K562 (cell line): ENCODE results near the gene SLC22A23. TPM values are rescaled to one million over a fixed set of nuclear protein-coding genes. Genes with fewer than 3 reads are reported as not detected.

Experiments used
- ARID2 ChIP-seq: fragments of 450-650 bp; IDR thresholded peaks from 2 replicates; pipeline ENCODE4 v1.6.1; 2017; ENCODE audit warnings: antibody characterized with exemption, mild to moderate bottlenecking
- CEBPG ChIP-seq, 3 experiments: fragments of 200-800 bp in 1 of 3; sonication (Bioruptor generic) in 1 of 3; sonication (generic) in 1 of 3; formaldehyde crosslinking in 1 of 3; IDR thresholded peaks in 2 of 3; conservative IDR thresholded peaks in 1 of 3; 2 replicates each; pipeline versions ENCODE4 v1.6.1 to v1.8.0; 2016 to 2022; ENCODE audit warnings: missing compliant biosample characterization in 2 of 3, missing genetic modification characterization in 2 of 3, mild to moderate bottlenecking in 1 of 3, missing genetic modification reagents in 1 of 3
- FOXK1 ChIP-seq: sonication (generic); formaldehyde crosslinking; IDR thresholded peaks from 2 replicates; pipeline ENCODE4 v1.8.0; 2022; ENCODE audit warnings: missing genetic modification reagents, mild to moderate bottlenecking, borderline replicate concordance
- GTF2E2 ChIP-seq: fragments of 200-800 bp; sonication (Bioruptor generic); IDR thresholded peaks from 2 replicates; pipeline ENCODE4 v1.6.1; 2016; ENCODE audit warnings: missing genetic modification characterization, missing compliant biosample characterization
- HDGF ChIP-seq: fragments of 450-650 bp; IDR thresholded peaks from 2 replicates; pipeline ENCODE4 v1.6.1; 2016
- KLF13 ChIP-seq: fragments of 450-650 bp; IDR thresholded peaks from 2 replicates; pipeline ENCODE4 v1.6.1; 2016; ENCODE audit warnings: missing genetic modification characterization, low read depth, mild to moderate bottlenecking, missing compliant biosample characterization, moderate library complexity, borderline replicate concordance
- MAFK ChIP-seq: IDR thresholded peaks from 2 replicates; pipeline ENCODE4 v1.6.1; 2011; ENCODE audit warnings: low read length, improper control_type of control experiment
- NR1H2 ChIP-seq: sonication (generic); formaldehyde crosslinking; IDR thresholded peaks from 2 replicates; pipeline ENCODE4 v1.4.0; 2020; ENCODE audit warnings: mild to moderate bottlenecking, missing genetic modification reagents
- OTX1 ChIP-seq: fragments of 450-650 bp; formaldehyde crosslinking; IDR thresholded peaks from 2 replicates; pipeline ENCODE4 v1.4.0; 2022; ENCODE audit warnings: mild to moderate bottlenecking
- SMARCC2 ChIP-seq: fragments of 450-650 bp; IDR thresholded peaks from 2 replicates; pipeline ENCODE4 v1.6.1; 2017; ENCODE audit warnings: antibody characterized with exemption, moderate library complexity, mild to moderate bottlenecking, low read depth
- TEAD1 ChIP-seq, 2 experiments: fragments of 450-650 bp in 1 of 2; sonication (generic) in 1 of 2; formaldehyde crosslinking; IDR thresholded peaks; 2 replicates each; pipeline versions ENCODE4 v1.4.0 to v1.8.0; 2020 to 2022; ENCODE audit warnings: mild to moderate bottlenecking in 2 of 2, missing genetic modification reagents in 1 of 2
- ZFP30 ChIP-seq: fragments of 250-450 bp; sonication (Bioruptor Pico); IDR thresholded peaks from 2 replicates; pipeline ENCODE4 v1.8.0; 2022; ENCODE audit warnings: moderate library complexity, mild to moderate bottlenecking, inconsistent platforms, borderline replicate concordance
- ZNF253 ChIP-seq: fragments of 250-450 bp; sonication (Bioruptor Pico); conservative IDR thresholded peaks from 2 replicates; pipeline ENCODE4 v1.6.1; 2021; ENCODE audit warnings: mild to moderate bottlenecking
- ZNF584 ChIP-seq: fragments of 200-800 bp; sonication (Bioruptor generic); IDR thresholded peaks from 2 replicates; pipeline ENCODE4 v1.6.1; 2016; ENCODE audit warnings: low read depth, mild to moderate bottlenecking, missing genetic modification characterization, missing compliant biosample characterization
- polyA plus RNA-seq, 8 experiments: library from polyadenylated mRNA; depleted of rRNA in 4 of 8; stranded (reverse) in 5 of 8; unstranded in 3 of 8; fragments of >200 nt; fragmentation: Nextera tagmentation in 2 of 8; fragmentation: Illumina TruSeq in 1 of 8; extraction: Ambion mirVana in 2 of 8; extraction: Trizol in 1 of 8; gene quantifications; 2 replicates each; pipeline versions ENCODE4 v1.2.1 to v1.2.3, GENCODE V29; 2011 to 2014; ENCODE audit warnings: inconsistent platforms in 1 of 8, missing spikeins in 1 of 8
- total RNA-seq, 7 experiments: library from RNA; depleted of rRNA in 6 of 7; stranded (reverse); fragments of >200 nt in 6 of 7; fragmentation: Illumina TruSeq in 2 of 7; extraction: Trizol in 2 of 7; gene quantifications; 2 replicates each; pipeline versions ENCODE4 v1.2.1 to v1.2.3, GENCODE V29; 2011 to 2021; ENCODE audit warnings: low replicate concordance in 1 of 7
- TF ChIP-seq, protein P1 (sequence below): fragments of 250-450 bp; sonication (Bioruptor Pico); IDR thresholded peaks from 2 replicates; pipeline ENCODE4 v1.8.0; 2021; ENCODE audit warnings: mild to moderate bottlenecking, moderate library complexity
- TF ChIP-seq, protein P2 (sequence below), 2 experiments: fragments of 450-650 bp; IDR thresholded peaks; 2 replicates each; pipeline ENCODE4 v1.6.1; 2016
- TF ChIP-seq, protein P3 (sequence below): fragments of 450-650 bp; IDR thresholded peaks from 2 replicates; pipeline ENCODE4 v1.6.1; 2016; ENCODE audit warnings: borderline replicate concordance
- TF ChIP-seq, protein P4 (sequence below): fragments of 450-650 bp; IDR thresholded peaks from 2 replicates; pipeline ENCODE4 v1.6.1; 2016
- TF ChIP-seq, protein P5 (sequence below): fragments of 450-650 bp; IDR thresholded peaks from 2 replicates; pipeline ENCODE4 v1.7.1; 2018; ENCODE audit warnings: mild to moderate bottlenecking, low read depth; ENCODE audit not compliant: partially characterized antibody

Gene SLC22A23
- total and polyA plus RNA-seq, 9 of the 15 experiments (the other 6 are each of a cell fraction or from before 2014, with no cell fraction given): 0.30 to 8.7 (median 2.5) TPM

DNA sequence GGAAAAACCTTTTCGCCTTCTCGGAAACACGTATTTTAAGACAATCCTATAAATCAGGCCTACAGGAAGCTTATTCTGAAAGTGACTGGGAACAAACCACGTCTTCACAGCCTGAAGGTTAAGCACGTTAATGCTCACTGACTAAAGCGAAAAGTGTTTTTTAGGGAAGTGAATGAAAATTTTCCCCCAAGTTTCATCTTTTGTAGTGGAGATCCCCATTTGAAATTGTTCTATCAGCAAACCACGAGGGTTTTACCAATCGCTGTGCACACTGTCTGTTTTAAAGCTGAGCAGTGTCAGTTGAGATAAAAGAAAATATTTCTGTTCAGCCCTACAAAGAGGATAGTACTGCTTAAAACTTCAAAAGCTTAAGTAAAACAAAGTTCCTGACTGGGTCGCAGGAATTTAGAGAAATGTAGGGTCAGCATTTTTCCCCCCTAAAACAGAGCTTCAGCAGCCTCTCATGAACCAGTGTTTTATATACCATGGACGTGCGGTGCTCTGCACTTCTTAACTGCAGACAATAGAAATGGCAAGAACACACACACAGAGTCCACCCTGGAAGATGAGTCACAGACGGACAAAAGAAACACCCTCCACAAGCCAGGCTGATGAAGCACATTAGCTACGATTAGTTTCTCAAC, 34.9 kb downstream of the SLC22A23 start (continued):
- TF ChIP-seq CEBPG (CRISPR knock-in tag; IDR thresholded peaks at IDR 0.05) (no peak), CEBPG (tag; conservative IDR thresholded peaks at IDR 0.05 in 1 of 2, IDR thresholded peaks at IDR 0.05 in 1 of 2) (no peak), GTF2E2 (tag) (peak; percentile 58; the same call in 1 of the 2 replicates), ARID2 (no peak), ZNF584 (no peak), OTX1 (CRISPR knock-in tag) (no peak), MAFK (peak; percentile 84), ZFP30 (CRISPR knock-in tag) (no peak), HDGF (no peak), ZNF253 (CRISPR knock-in tag) (no peak), NR1H2 (CRISPR knock-in tag) (no peak), SMARCC2 (no peak), FOXK1 (no peak), TEAD1 (CRISPR knock-in tag; IDR thresholded peaks at IDR 0.05) (no peak), KLF13 (tag) (no peak)
- TF ChIP-seq, protein P1, sequence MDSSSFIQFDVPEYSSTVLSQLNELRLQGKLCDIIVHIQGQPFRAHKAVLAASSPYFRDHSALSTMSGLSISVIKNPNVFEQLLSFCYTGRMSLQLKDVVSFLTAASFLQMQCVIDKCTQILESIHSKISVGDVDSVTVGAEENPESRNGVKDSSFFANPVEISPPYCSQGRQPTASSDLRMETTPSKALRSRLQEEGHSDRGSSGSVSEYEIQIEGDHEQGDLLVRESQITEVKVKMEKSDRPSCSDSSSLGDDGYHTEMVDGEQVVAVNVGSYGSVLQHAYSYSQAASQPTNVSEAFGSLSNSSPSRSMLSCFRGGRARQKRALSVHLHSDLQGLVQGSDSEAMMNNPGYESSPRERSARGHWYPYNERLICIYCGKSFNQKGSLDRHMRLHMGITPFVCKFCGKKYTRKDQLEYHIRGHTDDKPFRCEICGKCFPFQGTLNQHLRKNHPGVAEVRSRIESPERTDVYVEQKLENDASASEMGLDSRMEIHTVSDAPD (CRISPR knock-in tag): no peak
- TF ChIP-seq, protein P2, sequence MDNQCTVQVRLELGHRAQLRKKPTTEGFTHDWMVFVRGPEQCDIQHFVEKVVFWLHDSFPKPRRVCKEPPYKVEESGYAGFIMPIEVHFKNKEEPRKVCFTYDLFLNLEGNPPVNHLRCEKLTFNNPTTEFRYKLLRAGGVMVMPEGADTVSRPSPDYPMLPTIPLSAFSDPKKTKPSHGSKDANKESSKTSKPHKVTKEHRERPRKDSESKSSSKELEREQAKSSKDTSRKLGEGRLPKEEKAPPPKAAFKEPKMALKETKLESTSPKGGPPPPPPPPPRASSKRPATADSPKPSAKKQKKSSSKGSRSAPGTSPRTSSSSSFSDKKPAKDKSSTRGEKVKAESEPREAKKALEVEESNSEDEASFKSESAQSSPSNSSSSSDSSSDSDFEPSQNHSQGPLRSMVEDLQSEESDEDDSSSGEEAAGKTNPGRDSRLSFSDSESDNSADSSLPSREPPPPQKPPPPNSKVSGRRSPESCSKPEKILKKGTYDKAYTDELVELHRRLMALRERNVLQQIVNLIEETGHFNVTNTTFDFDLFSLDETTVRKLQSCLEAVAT (IDR thresholded peaks at IDR 0.05): no peak
- TF ChIP-seq, protein P3, sequence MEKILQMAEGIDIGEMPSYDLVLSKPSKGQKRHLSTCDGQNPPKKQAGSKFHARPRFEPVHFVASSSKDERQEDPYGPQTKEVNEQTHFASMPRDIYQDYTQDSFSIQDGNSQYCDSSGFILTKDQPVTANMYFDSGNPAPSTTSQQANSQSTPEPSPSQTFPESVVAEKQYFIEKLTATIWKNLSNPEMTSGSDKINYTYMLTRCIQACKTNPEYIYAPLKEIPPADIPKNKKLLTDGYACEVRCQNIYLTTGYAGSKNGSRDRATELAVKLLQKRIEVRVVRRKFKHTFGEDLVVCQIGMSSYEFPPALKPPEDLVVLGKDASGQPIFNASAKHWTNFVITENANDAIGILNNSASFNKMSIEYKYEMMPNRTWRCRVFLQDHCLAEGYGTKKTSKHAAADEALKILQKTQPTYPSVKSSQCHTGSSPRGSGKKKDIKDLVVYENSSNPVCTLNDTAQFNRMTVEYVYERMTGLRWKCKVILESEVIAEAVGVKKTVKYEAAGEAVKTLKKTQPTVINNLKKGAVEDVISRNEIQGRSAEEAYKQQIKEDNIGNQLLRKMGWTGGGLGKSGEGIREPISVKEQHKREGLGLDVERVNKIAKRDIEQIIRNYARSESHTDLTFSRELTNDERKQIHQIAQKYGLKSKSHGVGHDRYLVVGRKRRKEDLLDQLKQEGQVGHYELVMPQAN: no peak
- TF ChIP-seq, protein P4, sequence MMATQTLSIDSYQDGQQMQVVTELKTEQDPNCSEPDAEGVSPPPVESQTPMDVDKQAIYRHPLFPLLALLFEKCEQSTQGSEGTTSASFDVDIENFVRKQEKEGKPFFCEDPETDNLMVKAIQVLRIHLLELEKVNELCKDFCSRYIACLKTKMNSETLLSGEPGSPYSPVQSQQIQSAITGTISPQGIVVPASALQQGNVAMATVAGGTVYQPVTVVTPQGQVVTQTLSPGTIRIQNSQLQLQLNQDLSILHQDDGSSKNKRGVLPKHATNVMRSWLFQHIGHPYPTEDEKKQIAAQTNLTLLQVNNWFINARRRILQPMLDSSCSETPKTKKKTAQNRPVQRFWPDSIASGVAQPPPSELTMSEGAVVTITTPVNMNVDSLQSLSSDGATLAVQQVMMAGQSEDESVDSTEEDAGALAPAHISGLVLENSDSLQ: 0 out of 2 replicates have a peak, but pooled peaks have one; percentile 13
- TF ChIP-seq, protein P5, sequence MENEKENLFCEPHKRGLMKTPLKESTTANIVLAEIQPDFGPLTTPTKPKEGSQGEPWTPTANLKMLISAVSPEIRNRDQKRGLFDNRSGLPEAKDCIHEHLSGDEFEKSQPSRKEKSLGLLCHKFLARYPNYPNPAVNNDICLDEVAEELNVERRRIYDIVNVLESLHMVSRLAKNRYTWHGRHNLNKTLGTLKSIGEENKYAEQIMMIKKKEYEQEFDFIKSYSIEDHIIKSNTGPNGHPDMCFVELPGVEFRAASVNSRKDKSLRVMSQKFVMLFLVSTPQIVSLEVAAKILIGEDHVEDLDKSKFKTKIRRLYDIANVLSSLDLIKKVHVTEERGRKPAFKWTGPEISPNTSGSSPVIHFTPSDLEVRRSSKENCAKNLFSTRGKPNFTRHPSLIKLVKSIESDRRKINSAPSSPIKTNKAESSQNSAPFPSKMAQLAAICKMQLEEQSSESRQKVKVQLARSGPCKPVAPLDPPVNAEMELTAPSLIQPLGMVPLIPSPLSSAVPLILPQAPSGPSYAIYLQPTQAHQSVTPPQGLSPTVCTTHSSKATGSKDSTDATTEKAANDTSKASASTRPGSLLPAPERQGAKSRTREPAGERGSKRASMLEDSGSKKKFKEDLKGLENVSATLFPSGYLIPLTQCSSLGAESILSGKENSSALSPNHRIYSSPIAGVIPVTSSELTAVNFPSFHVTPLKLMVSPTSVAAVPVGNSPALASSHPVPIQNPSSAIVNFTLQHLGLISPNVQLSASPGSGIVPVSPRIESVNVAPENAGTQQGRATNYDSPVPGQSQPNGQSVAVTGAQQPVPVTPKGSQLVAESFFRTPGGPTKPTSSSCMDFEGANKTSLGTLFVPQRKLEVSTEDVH: no peak
